Measurements from ENCODE around the gene INF2. TPM values are rescaled to one million over a fixed set of nuclear protein-coding genes. Genes with fewer than 3 reads are reported as not detected.
A peak's percentile ranks its signal among the peaks of the same experiment; 100 is the strongest.

Gene INF2
- polyA plus RNA-seq (2012; ENCODE audit: insufficient read depth, insufficient read length, low read depth) = 133 TPM

- Histone ChIP-seq H3K4me3 (ENCODE audit: low read depth, low read length) (peak within 1 kb of the TSS; percentile 82), H3K4me1 (peaks cover 22% of the 10 kb centered on the region), H3K27me3 (no peaks in the 10 kb centered on the region), H3K36me3 (peaks cover 14% of the 10 kb centered on the region), H3K9me3 (no peaks in the 10 kb centered on the region)
- no peak for TF ChIP-seq CTCF (IDR thresholded peaks at IDR 0.05; ENCODE audit: low read depth, low read length)
- peak; percentile 75 for DNase-seq
Measured at GRCh38 chr14:104689109-104689880, at the start of gene INF2. Gene INF2, plus strand, starts transcription at chr14:104689618. Its CDS starts 11,748 bp downstream, at chr14:104701366.

- H3K27me3 ChIP-seq = no peaks in the 10 kb centered on the region
- peak; percentile 85 for DNase-seq
- H3K9me3 ChIP-seq = no peaks in the 10 kb centered on the region; the same call in 1 of the 2 replicates
- peaks cover 12% of the 10 kb centered on the region for H3K4me1 ChIP-seq
- peak; percentile 96 for TF ChIP-seq CTCF (IDR thresholded peaks at IDR 0.05; ENCODE audit: low read depth, low read length)
- H3K36me3 ChIP-seq = no peaks in the 10 kb centered on the region
- no peak overlapping the region for H3K4me3 ChIP-seq (ENCODE audit: low read depth, low read length)
Measured at GRCh38 chr14:104639885-104640548, 49.4 kb upstream of the INF2 start.

- TF ChIP-seq CTCF (IDR thresholded peaks at IDR 0.05; ENCODE audit: low read depth, low read length) = no peak
- no peak overlapping the region for H3K4me3 ChIP-seq (ENCODE audit: low read depth, low read length)
- H3K27me3 ChIP-seq = no peaks in the 10 kb centered on the region
- peaks cover 12% of the 10 kb centered on the region for H3K4me1 ChIP-seq
- H3K36me3 ChIP-seq = no peaks in the 10 kb centered on the region
- no peak for DNase-seq
- no peaks in the 10 kb centered on the region; the same call in 1 of the 2 replicates for H3K9me3 ChIP-seq
Measured at GRCh38 chr14:104640681-104641080, 48.7 kb upstream of the INF2 start.

- Histone ChIP-seq H3K27me3 (no peaks in the 10 kb centered on the region), H3K4me3 (ENCODE audit: low read depth, low read length) (no peak overlapping the region), H3K4me1 (peaks cover 12% of the 10 kb centered on the region), H3K9me3 (no peaks in the 10 kb centered on the region; the same call in 1 of the 2 replicates), H3K36me3 (no peaks in the 10 kb centered on the region)
- TF ChIP-seq CTCF (IDR thresholded peaks at IDR 0.05; ENCODE audit: low read depth, low read length) = no peak
- DNase-seq = no peak
Measured at GRCh38 chr14:104641753-104642539, 47.5 kb upstream of the INF2 start.

GRCh38 chr14:104642540-104642868 lies 46.9 kb upstream of the INF2 start:
- Histone ChIP-seq H3K27me3 (no peaks in the 10 kb centered on the region), H3K4me3 (ENCODE audit: low read depth, low read length) (no peak overlapping the region), H3K36me3 (no peaks in the 10 kb centered on the region), H3K4me1 (peaks cover 10% of the 10 kb centered on the region), H3K9me3 (no peaks in the 10 kb centered on the region; the same call in 1 of the 2 replicates)
- no peak for TF ChIP-seq CTCF (IDR thresholded peaks at IDR 0.05; ENCODE audit: low read depth, low read length)
- no peak for DNase-seq

All from BE2C (cell line).